HG03378 (cell line): ENCODE measurements around the gene UBE2L5.
"Not testable (repeated sequence)": the region's sequence is repeated elsewhere in the genome, so short reads cannot be mapped to it uniquely, and the experiment has no call there.

Experiments used
- ATAC-seq: cut with Tn5 transposase; IDR thresholded peaks from one replicate; pipeline ENCODE4 v1.9.1; 2021; ENCODE audit warnings: mild to moderate bottlenecking, moderate library complexity; ENCODE audit not compliant: unreplicated experiment

UBE2L5 gene

DNA sequence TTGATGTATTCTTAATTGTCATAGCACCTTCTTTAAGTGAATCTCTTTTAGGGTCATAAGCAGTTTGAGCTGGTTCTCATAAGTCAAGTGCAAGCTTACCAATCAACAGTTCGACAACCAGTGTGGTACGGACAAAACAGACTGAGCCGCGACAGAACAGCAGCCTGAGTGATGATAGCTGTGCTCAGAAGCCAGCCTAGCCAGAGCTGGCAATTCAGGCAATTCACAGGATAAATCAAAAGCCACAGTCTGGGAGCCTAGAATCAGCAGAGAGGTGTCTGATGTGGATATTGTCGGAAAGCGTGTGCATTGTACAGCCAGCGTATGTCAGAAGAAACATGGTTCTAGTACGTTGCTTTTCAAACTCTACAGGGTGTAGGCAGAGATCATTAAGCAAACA, 14.9 kb downstream of the UBE2L5 start:
- ATAC-seq = no peak

DNA sequence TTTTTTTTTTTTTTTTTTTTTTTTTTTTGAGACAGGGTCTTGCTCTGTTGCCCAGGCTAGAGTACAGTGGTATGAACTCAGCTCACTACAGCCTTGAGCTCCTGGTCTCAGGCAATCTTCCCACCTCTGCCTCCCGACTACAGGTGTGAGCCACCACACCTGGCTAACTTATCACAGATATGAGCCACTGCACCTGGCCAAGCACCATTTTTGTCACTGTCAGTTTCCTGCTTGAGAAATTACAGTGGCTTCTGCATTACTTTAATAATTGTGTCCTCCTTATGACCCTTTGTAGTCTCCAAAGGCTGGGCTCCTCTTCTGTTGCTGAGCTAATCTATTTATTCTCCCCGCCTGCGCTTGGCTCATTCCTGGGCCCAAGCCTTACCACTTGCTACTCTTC, 16.0 kb downstream of the UBE2L5 start:
- ATAC-seq = no peak

DNA sequence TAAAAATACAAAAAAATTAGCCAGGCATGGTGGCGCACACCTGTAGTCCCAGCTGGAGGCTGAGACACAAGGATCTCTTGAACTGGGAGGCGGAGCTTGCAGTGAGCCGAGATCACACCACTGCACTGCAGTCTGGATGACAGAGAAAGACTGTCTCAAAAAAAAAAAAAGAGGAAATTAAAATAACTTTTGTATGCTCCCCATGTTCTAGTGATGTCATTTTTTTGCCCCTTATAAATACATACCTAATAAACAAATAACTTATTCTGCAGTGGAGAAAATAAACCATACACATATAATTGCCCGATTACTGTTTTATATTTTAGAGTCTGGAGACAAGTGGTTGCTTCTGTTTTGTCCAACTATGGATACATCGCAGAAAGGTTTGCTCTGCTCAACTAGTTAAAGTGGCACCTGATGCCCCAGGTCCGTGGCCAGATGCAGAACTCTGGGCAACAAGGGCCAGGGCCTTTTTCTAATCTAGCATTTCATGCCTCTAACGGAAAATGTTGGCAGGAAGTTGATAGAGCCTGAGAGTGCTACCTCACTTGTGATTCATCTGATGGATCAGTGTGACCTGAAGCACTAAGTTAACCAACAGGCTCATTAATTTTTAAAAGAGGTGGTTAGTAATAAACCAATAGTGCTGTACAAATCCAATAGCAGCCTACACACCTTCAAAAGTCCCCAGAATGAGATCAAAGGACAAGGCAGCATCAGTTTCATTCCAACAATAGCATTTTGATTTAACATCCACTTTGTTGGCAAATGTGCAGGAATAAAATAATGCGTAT, 18.8 kb downstream of the UBE2L5 start:
- ATAC-seq = peak; percentile 42

DNA sequence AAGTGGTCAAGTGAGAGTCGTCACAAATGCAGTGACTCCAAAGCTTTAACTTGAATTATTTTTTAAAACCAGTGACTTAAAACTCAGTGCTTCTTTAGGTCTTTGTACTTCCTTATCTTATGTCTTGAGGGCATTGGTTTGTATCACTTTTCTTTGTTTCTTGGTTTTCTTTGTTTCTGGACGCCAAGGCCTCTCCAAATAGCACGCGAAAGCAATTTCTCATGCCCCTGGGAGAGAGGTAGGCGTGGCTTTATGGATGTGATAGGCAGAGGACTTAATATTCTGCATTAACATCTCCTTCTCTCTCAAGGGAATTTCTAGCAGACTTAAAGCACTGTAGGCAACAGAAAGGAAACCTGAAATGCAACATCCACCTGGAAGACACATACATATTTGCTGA, 20.6 kb downstream of the UBE2L5 start:
- ATAC-seq = no peak

DNA sequence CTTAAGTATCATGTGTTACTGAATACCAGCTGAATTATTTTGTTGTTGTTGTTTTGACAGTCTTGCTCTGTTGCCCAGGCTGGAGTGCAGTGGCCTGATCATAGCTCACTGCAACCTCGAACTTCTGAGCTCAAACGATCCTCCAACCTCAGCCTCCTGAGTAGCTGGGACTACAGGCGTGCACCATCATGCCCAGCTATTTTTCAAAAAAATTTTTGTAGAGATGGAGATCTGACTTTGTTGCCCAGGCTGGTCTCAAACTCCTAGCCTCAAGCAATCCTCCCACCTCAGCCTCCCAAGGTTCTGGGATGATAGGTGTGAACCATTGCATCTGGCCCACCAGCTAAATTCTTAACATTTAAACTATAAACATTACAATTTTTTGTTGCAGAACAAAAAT, 21.2 kb downstream of the UBE2L5 start:
- ATAC-seq = not testable (repeated sequence)

DNA sequence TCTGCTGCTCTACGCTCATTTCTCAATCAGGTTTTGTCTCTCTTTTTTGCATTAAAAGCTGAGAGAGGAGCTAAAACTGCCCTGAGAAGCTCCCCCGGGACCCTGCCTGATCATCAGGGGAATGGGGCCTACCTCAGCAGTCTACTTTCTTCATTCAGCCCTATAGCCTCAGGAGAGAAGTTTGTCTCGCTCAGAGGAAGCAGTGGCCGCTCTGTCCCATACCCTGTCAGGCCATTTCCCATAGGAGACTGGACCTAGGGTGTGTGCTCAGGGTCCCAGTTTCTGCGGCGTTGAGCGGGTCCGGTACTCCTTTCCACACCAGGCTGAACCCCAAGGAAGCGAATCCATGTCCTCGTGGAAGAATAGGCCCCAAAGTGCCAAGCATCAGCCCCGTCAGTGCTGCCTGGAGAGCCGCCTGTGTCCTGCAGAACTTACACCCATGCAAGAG, 21.7 kb downstream of the UBE2L5 start:
- peak; percentile 34 for ATAC-seq

DNA sequence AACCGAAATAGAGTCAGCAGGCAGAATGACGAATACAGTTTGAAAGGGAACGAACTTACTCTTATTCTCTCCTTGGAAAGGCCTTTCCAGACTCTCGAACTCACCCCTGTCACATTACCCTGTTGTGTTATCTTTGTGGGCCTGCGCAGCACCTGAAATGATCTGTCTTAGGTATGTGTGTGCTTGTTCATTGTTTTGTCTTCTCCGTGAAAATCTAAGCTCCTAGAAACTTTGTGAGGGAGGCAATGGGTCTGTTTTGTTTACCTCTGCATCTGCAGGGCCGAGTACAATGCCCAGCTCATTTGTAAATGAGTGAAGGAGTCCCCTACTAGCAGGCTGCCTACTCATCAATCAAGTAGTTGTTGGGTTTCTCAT, 23.8 kb downstream of the UBE2L5 start:
- ATAC-seq = no peak

DNA sequence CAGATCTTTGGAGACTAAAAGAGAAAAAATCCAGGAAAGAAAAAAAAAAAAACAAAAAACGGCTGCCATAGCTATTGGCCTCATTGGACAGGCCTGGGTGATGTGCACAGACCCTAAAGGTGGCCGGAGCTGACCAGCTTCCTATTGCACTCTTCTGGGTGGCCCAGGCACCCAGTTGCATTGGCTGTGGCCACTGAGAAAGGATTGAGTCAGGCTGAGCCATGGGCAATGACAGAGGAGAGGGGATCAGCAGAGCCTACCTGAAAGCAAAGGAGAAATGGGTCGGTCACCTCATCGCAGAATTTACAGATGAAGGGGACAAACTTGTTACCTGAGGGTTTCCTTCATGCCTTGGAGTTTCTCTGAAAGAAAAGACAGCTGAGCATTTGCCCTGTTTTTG, 26.1 kb downstream of the UBE2L5 start:
- ATAC-seq = no peak

DNA sequence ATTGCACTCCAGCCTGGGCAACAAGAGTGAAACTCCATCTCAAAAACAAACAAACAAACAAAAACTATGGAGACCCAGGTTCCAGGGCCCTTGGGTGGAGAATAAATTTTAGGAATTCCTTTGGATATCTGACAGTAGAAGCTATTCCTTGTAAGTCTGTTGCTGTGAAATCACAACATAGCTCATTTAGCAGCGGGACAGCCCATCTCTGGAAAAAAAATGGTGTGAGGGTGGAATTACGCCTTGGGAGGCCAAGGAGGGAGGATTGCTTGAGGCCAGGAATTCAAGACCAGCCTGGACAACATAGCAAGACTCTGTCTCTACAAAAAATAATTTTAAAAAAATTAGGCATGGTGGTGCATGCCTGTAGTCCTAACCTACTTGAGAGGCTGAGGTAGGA, 27.8 kb downstream of the UBE2L5 start:
- ATAC-seq = no peak

DNA sequence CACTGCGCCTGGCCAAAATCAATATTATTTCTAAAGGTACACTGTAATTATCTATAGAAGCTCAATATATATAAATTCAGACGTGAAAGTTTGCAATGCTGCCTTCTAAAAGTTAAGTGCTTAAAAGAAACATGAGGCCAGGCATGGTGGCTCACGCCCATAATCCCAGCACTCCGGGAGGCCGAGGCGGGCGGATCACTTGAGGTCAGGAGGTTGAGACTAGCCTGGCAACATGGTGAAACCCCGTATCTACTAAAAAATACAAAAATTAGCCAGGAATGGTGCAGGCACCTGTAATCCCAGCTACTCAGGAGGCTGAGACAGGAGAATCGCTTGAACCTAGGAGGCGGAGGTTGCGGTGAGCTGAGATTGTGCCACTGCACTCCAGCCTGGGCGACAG, 29.2 kb downstream of the UBE2L5 start:
- not testable (repeated sequence) for ATAC-seq

DNA sequence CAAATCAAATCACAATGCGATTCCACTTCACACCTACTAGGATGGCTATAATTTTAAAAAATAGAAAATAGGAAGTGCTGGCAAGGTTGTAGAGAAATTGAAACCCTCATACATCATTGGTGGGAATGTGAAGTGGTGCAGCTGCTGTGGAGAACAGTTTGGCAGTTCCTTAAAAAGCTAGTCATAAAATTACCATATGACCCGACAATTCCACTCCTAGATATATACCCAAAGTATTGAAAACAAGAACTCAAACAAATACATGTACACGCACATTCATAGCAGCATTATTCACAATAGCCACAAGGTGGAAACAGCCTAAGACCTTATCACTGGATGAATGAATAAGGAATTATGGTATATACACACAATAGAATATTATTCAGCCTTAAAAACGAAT, 31.4 kb downstream of the UBE2L5 start:
- ATAC-seq = no peak

DNA sequence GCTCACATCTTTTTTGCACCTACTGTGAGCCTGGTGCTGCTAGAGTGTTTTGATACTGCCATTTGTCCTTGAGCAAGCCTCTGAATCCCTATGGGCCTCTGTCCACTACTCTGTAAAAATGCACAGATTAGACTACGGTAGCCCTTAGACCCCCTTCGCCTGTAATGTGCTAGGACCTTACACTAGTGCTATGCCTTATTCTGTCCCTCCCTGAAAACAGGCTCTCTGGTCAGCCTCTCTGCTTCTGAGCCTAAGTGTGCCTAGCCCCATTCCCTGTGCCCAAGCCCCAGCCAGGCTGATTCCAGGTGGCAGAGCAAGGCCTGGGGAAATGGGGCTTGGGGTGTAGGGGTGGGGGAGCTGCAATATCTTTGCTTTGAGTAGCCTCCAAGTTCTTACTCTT, 32.7 kb downstream of the UBE2L5 start:
- ATAC-seq = no peak

DNA sequence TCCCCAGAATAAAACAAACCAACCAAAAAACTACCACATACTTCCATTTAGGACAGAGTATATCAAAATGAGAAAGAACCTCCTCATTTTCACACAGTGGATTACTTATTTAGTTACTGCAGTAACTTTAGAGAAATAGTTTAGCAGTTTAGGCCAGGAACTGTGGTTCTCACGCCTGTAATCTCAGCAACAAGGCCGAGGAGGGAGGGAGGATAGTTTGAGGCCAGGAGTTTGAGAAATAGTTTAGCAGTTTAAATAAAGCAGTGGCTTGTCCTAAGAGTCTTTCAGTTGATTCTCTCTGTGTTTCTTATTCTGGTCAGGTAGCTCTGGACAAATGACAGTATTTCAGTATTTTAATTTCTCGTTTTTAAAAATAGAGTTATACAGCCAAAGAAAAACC, 34.0 kb downstream of the UBE2L5 start:
- ATAC-seq = no peak

DNA sequence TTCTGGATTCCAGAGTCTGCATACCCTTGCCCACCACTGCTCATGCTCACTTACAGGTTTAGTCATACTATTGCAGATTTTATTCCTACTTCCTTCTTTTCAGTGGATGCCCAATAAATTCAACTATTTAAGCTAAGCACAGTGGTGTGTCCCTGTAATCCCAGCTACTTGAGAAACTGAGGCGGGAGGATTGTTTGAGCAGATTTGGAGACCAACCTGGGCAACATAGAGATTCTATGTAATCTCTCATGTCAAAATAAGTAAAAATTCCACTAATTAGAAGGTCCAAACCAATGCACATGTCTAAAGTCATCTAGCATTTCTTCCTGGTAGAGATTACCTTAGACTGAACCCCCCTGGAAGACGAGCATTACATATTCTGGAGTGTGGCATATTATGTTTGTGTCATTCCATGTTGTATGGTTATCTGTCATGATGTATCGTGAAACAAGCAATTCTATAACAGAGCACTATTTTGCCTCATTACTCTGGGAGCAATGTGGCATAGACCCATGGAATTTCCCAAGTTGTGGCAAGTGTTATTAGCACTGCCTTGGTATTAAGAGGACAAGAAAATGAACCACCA, 35.1 kb downstream of the UBE2L5 start:
- no peak for ATAC-seq

DNA sequence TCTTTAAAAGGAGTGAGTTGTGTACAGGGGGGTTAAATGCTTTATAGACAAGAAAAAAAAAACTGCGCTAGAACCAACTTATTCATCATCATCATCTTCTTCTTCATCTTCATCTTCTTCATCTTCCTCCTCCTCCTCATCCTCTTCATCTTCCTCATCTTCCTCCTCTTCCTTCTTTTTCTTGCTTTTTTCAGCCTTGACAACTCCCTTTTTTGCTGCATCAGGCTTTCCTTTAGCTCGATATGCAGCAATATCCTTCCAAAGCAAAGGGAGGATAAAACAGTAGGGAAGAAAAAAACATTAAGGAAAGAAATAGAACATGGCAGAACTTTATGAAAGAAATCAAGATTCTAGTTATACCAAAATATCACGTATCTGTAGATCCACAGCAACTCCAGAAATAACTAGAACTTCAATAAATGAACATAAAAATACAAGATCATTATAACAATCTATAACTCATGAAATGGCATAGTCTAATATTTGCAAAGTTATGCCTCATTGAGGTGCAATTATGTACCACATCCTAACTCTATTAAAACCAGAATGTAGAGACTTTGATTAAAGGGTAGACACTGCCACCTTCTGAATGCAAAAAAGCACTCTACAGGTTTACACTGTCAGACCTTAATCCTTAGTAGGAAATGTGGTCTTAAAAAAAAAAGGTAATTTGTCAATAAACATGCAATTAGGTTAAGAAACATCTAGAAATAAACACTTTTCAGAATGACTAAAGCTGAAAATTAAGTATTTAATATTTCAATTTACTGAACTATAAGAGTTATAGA, 39.2 kb downstream of the UBE2L5 start:
- not testable (repeated sequence) for ATAC-seq

DNA sequence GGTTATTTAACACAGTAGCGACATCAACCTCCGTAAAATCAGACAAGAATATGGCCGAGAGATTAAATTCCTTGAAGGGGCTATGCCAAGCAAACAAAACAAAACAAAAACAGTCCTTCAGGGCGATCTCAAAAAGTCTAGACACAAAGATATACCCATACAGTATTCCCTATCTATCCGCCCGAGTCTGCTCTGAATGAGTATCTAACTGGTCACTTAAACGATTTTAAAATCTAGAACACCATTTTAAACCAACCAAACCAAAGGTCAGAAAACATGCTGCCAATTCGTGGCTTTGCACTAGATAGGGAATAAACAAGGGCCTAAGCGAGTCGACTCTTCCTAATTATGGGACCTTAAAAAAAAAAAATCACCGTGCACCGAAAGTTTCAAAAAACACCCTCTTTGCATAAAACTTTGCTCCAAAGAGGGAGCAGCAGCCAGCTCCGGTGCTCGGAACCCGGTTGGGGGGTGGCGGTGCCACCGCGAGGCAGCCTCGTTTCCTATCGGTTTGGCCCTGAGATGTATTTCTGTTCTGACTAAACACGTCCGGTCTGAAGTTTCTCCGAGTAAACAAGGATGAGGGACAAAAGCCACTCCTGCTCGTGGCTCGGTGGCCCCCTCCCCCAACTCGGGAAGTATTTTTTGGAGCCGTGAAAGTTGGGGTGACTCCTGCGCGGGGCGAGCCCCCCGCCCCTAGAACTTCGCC, 41.6 kb downstream of the UBE2L5 start:
- peak; percentile 33 for ATAC-seq

DNA sequence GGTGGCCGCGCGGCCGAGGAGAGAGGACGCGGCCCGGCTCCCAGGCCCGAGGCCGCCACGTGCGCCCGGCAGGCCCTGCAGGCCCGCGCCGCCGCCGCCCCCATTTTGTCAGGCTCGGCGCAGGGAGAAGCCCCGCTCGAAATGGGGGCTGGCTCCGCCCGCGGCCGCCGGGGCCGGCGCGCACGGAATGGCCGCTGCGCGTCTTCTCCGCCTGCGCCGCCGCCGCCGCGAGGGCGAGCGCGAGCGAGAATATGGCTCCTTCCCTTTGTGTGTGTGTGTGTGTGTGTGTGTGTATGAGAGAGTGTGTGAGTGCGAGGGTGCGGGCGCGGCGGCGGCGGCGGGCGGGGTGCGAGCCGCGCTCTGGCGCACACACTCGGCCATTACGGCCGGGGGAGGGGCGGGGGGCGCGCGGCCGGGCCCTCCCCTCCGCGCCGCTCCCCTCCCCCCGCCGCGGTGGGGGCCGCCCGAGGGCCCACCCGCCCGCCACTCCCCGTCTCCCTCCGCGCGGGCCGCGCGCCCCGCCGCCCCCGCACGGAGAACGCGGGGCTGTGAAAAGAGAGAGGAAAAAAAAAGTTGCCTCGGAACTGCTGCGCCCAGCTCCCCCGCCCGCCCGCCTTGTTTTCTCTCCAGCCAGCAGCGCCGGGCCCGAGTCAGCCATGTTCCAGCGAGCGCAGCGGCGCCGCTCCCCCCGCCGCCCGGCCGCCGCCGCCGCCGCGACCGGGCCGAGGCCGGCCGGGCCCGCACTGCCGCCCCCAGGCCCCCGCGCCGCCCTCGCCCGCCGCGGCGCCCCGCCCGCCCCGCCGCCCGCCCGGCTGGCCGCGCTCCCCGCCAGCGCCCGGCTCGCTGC, 42.4 kb downstream of the UBE2L5 start:
- peak; percentile 5 for ATAC-seq

DNA sequence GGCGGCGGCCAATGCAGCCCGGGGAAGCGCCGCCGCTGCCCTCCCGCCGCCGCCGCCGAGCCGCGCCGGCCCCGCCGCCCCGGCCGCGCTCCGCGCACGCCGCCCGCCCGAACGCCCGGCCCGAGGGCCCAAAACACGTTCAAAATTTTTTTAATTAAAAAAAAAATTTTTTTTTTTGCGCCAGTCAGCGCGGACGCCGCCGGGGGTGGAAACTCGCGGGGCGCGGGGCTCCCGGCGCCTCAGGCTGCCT, 43.0 kb downstream of the UBE2L5 start:
- no peak for ATAC-seq

DNA sequence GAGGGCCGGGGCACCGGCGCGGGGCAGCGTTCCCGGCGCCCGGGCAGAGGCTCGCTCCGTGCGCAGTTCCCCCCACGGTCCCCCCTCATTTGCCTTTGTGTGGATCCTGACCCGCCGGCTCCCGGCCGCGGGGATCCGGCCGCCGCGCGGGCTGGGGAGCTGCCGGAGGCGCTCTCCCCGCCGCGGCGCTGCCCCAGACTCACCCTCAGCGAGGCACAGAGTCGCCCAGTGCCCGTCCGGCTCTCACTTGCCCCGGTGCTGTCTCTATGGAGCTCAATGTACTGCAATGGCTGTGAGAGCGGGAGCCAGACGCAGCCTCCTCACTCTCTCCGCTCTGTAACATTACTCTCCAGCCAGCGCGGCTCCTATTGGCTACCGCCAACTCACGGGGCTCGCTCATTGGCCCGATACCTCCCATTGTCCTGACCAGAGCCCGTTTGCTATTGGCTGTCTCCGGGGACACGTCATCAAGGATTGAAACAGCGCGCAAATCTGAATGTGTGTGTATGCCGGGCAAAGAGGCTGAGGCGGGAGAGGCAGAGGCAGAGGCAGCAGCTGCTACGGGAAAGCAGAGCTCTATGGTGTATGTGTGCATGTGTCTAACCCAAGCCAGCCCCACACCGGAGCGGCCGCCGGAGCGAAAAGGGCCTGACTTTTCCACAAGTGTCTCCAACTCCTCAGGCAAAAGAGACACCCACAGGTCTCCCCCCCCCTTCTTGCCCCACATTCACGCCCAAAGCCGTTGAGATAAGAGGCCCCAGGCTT, 43.5 kb downstream of the UBE2L5 start, which contains the start of gene HMGB1:
Gene HMGB1, minus strand, starts transcription at position 344 of the 765 bp plus-strand sequence. CDS start 2,256 bp downstream, outside the sequence.
- peak; percentile 93 for ATAC-seq

DNA sequence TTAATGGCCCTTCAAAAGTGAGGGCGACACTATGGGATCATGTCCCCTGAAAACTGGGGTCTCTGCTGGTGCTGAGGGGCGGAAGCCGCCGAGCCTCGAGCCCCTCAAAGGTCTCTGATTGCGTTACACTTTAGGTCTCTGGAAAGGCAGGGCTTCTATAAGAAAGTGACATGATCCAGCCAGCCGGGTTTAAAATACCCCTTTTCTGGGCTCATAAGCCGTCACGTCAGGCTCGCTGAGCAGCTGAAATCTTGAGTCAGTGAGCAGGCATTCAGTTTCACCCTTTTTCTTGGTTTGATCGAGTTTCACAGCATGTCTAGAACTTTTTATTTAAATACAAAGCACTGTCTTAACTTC, 44.0 kb downstream of the UBE2L5 start:
- no peak for ATAC-seq
